DMS153 (cell line): ENCODE data around the gene LFNG.
"Not testable (repeated sequence)": the region's sequence is repeated elsewhere in the genome, so short reads cannot be mapped to it uniquely, and the experiment has no call there.

Experiments used
- DNase-seq: peaks from one replicate; lab custom pipeline; 2025; lab: John Stamatoyannopoulos, UW

Gene LFNG

DNA sequence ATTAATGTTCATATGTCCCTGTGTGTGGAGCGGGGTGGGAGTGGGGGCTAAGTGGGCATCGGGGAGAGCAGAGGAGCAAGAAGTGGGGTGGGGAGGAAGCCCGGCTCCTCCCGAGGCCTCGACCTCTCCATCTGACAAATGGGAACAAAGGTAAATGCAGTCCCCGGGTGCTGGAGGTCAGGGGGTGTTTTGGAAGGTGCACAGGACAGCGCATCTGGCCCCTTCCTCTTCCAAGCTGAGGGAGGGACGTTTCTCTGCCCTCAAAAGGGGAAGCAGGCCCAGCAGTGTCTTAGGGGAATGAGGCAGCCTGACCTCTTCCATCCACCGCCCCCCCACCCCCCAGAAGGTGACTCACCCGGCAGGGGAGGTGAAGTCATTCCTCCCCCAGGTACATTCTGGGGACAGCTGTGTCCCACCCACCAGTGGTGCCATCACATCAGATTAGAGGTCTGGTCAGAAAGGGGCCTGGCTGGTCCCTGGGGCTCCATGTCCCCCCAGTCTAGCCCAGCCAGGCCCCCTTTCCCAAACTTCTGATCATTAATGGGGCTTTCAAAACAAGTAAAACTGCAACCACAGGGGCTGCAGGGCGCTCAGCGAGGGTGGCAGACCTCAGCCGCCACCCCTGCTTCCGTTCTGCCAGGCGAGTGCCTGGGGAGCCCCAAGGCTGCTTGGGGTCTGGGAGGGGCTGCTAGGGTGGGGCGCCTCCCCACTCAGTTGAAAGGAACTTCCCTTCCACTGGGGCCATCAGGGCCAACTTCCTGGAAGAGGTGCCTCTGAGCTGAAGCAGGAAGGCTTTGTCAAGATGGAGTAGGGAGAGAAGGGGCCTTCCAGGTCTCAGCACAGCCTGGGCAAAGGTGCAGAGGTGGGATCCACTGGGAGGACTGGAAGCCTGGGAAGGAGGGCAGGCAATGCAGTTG, 10.8 kb downstream of the LFNG start:
- DNase-seq: peak; percentile 51

- DNase-seq: peak; percentile 49
Observed at GRCh38 chr7:2530994-2531795, 11.6 kb downstream of the LFNG start.

GRCh38 chr7:2531796-2532110, 12.2 kb downstream of the LFNG start:
- DNase-seq: peak; percentile 32

- DNase-seq: peak; percentile 63
Observed at GRCh38 chr7:2532199-2532772, 12.7 kb downstream of the LFNG start.

DNA sequence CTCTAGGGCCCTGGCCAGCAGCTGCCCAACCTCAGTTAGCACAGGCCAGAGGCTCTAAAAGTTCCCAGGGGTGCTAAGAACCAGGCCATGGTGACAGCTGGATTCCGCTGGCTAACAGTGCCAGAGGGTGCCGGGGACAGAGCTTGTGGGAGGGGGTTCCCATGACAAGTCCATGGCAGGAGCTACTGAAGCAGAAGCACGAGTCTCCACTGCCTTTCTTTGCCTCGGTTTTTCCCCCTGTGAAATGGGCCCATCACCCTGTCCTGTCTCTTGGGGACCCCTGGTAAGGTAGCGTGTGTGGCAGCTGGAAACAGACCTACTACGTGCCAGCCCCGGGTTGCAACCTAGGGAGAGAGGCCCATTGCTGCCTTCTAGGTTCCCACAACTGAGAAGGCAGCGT, 13.2 kb downstream of the LFNG start:
- DNase-seq: peak; percentile 20

DNA sequence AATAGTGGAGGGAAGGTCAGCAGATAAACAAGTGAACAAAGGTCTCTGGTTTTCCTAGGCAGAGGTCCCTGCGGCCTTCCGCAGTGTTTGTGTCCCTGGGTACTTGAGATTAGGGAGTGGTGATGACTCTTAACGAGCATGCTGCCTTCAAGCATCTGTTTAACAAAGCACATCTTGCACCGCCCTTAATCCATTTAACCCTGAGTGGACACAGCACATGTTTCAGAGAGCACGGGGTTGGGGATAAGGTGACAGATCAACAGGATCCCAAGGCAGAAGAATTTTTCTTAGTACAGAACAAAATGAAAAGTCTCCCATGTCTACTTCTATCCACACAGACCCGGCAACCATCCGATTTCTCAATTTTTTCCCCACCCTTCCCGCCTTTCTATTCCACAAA, 14.0 kb downstream of the LFNG start:
- not testable (repeated sequence) for DNase-seq

DNA sequence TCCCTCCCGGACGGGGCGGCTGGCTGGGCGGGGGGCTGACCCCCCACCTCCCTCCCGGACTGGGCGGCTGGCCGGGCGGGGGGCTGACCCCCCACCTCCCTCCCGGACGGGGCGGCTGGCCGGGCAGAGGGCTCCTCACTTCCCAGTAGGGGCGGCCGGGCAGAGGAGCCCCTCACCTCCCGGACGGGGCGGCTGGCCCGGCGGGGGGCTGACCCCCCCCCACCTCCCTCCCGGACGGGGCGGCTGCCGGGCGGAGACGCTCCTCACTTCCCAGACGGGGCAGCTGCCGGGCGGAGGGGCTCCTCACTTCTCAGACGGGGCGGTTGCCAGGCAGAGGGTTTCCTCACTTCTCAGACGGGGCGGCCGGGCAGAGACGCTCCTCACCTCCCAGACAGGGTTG, 14.6 kb downstream of the LFNG start:
- DNase-seq: not testable (repeated sequence)

DNA sequence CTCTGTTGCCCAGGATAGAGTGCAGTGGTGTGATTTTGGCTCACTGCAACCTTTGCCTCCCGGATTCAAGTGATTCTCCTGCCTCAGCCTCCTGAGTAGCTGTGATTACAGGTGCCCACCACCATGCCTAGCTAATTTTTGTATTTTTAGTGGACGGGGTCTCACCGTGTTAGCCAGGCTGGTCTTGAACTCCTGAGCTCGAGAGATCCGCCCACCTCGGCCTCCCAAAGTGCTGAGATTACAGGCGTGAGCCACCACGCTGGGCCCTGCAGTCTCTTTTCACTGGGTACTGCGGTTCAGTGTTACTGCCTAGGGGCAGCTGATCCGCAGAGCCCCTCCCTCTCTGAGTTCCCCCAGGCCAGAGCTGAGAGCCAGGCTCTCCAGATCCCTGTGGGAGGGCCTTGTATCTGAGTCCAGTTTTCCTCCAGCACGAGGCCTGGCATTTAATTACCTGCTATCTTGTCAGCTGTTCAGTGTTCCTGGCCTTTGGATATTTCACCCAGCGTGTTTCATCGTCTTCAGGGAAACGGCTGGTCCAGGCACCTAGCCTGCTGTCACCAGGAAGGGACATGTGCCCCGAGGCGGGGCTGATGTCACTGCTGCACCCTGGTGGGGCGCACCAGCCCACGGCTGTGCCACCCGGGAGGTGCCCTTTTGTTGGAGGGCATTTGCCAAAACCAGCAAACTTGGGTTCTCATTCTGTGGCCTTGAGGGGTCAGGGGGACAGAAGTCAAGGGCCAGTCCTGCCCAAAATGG, 16.5 kb downstream of the LFNG start:
- DNase-seq: peak; percentile 10

GRCh38 chr7:2537981-2538851, 18.6 kb downstream of the LFNG start:
- DNase-seq: no peak

DNA sequence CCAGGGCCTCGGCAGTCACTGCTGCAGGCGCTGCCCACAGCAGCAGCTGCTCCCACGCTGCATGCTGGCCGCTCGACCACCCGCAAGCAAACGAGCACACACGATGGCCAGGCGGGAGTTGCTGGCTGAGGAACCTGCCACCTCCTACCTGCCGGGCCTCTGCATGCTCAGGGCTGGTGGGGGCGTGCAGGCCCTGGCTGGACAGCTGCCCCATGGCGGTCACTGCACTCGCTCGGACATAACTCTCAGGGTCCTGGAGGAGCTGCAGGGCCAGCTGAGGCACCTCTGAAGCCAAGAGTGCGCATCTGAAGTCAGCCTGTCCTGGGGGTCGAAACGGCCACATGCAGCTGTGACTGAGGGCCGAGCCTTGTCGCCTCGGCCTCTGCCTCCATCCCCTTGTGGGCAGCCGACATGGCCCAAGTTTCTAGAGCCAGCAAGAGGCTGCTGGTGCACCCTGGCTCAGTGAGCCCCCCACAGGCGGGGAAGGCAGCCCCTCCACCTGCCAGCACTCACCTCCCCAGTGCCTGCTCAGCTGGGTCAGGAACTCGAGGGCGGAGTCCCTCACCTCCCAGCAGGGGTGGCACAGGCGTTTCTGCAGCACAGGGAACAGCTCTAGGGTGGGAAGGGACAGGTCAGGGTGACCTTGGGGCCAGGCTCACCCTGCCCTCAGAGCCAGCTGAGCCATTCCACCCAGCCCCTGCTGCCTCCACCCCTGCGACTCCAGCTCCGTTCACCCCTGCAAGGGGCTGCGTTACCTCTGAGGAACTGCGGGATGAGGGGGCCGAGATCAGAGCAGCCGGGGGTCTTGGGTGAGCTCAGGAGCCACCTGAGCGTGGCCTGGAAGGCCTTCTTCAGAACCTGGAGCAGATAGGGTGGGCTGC, 19.7 kb downstream of the LFNG start:
- DNase-seq: no peak

DNA sequence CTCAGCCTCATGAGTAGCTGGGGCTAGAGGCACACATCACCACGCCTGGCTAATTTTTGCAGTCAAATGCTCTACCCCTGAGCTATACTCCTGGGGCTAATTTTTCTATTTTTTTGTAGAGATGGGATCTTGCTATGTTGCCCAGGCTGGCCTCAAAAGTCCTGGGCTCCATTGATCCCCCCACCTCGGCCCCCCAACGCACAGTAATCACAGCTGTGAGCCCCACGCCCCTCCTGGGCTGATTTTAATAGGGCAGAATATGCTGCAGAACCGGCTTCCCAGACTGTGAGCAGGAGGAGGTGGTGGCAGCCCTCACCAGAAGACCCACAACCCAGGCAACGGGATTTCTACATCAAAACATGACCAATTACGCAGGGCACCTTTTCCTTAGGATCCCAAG, 20.6 kb downstream of the LFNG start:
- no peak for DNase-seq

- no peak for DNase-seq
Observed at GRCh38 chr7:2540641-2541051, 21.1 kb downstream of the LFNG start.

DNA sequence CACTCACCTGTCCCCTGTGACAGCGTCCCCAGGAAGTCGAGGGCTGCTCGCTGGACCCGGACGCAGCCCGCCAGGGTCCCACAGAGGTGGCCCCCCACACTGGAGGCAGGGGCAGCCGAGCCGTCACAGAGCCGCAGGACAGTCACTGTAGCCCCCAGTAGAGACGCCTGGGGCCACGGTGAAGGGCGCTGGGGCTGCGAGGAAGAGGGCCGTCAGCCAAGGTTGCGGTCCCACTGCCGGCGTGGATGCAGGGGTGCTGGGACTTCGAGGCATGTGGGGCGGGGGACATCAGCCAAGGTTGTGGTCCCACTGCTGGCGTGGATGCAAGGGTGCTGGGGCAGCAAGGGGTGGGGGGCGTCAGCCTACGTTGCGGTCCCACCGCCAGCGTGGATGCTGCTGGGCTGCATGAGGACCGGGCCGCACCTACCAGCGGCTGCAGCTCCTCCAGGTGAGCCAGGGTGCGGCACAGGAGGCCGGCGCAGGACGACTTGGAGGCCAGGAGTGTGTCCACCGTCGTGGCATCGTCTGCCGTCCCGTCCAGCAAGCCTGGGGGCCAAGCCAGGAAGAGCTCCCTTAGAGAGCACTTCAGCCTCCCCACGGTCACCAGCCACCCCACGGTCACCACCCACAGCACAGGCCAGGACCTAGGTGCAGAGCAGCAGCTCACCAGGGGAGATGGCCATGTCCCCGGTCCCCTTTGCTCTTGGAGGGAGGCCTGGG, 21.9 kb downstream of the LFNG start:
- no peak for DNase-seq

DNA sequence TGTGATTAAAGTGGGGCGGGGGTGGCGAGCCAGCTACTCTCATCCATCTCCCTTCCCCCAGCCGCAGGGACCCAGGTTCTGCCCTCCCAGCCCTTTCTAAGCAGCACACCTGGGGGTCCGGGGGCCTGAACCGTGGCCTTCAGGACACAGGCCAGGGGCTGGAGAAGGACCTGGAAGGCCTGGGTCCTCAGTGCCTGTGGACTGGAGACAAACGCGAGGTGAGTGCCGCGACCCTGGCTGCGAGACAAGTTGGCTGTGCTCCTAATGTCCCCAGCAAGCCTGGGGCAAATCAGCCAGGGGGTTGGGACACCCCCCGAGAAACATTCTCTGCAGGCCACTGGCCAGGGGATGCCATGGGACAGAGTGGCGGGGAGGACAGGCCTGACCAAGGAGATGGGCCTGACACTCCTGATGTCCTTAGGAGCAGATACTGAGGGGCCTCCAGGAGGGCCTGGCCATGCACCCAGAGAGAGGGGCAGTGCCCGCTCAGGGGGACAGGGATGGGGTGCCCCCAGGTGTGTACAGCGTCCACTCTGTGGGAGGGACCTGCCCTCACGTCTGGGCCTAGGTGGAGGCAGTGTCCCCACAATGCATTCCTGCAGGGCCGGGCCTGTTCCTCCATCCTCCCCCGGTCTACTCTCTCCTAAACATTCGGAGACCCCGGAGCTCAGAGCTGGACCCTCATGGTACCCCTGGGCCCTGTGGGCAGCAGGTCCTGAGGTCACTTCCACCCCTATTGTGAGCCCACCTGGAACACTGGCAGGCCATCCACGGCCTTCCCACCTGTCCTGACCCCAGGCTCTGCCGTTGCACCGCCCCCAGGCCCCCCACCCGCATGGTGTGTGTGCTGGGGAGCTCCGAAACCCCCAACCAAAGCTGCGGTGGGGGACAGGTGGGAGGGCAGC, 22.7 kb downstream of the LFNG start:
- DNase-seq: no peak

DNA sequence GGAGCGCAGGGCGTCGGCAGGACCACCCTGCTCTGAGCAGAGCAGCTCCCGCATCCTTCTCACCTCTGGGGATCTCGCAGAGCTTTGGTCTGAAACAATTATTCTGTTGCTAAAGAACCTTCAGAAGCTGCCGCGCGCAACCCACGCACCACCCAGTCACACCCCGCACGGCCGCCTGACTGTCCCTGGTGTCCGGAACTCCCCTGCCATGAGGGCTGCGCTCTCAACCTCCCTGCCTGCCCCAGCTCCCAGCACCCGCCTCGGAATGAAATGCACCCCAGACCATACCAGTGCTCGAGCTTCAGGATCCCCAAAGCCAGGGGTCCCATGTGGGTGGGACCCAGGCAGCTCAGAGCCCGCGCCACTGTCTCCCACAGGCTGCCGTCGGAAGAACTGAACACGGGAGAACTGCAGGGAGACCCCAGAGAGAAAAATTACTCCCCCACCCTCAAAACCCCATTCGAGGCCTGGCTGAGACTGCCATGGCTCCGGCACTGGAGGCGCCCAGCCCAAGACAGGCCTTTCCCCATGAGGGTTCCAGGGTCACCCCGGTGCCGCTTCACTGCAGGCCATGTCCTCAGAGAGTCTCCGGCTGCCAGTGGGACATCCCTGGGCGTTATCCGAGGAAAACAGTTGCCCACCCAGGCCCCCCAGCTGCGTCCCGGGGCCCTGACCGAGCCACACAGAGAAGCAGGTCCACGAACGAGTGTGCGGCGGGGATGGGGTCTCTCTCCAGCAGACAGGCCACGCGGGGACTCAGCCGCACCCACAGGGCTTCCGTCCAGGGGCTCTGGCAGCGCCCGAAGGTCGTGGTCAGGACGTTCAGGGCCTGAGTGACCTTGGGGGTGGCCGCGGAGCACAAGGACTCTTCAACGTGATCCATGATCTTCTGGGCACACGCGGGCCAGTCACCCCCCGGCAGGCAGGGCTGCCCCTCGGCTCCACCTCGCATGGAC, 23.6 kb downstream of the LFNG start:
- DNase-seq: no peak

DNA sequence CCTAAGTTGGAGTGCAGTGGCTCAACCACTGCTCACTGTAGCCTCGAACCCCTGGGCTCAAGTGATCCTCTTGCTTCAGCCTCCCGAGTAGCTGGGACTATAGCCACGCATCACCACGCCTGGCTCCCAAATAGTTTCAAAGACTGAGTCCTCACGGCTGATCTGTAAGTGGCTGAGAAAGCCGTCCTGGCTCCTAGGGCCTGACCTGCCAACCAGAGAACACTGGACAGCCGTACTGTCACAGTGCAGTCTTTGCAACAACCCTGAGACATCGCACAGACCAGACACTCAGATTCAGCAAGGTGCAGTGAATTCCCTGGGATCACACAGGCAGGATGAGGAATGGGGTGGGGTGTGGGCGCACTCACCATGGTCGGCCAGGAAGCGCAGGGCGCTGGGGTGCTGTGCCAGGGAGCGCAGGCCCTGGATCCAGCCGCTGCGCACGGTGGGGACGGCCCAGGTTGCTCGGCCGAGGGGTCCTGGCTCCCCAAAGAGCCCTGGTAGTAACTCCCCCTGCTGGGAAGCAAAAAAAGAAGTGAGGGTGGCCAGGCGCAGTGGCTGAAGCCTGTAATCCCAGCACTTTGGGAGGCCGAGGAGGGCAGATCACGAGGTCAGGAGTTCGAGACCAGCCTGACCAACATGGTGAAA, 25.1 kb downstream of the LFNG start:
- no peak for DNase-seq
